ENCODE results near the gene LANCL2. TPM values are rescaled to one million over a fixed set of nuclear protein-coding genes. Genes with fewer than 3 reads are reported as not detected.

LANCL2 gene
- total and polyA plus RNA-seq, 10 donors = 4.7 to 13.5 (median 9.6) TPM

GRCh38 chr7:55465691-55466090 is 100.6 kb downstream of the LANCL2 start:
- Histone ChIP-seq H3K4me1 (peaks cover 0 to 23% (median 8%) of the 10 kb centered on the region in 6 donors), H3K27me3 (replicated peaks in 1 of 7) (no peaks in the 10 kb centered on the region), H3K27ac (no peak overlapping the region), H3K36me3 (peaks cover 0 to 75% (median 30%) of the 10 kb centered on the region in 6 donors), H3K4me3 (no peak overlapping the region), H3K9me3 (peaks cover 0 to 18% (median 11%) of the 10 kb centered on the region in 8 donors)
- WGBS, 5 donors = 96 to 100% (median 98%) methylated on average over 2 of the region's 2 CpGs
- TF ChIP-seq, protein P1, sequence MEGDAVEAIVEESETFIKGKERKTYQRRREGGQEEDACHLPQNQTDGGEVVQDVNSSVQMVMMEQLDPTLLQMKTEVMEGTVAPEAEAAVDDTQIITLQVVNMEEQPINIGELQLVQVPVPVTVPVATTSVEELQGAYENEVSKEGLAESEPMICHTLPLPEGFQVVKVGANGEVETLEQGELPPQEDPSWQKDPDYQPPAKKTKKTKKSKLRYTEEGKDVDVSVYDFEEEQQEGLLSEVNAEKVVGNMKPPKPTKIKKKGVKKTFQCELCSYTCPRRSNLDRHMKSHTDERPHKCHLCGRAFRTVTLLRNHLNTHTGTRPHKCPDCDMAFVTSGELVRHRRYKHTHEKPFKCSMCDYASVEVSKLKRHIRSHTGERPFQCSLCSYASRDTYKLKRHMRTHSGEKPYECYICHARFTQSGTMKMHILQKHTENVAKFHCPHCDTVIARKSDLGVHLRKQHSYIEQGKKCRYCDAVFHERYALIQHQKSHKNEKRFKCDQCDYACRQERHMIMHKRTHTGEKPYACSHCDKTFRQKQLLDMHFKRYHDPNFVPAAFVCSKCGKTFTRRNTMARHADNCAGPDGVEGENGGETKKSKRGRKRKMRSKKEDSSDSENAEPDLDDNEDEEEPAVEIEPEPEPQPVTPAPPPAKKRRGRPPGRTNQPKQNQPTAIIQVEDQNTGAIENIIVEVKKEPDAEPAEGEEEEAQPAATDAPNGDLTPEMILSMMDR (IDR thresholded peaks at IDR 0.05 in 8 of 11, conservative IDR thresholded peaks at IDR 0.05 in 3 of 11) = no peak
- TF ChIP-seq POLR2A (IDR thresholded peaks at IDR 0.05) (no peak), POLR2AphosphoS5 (IDR thresholded peaks at IDR 0.05) (no peak)
- intact Hi-C loops (cut with DNase I; ENCODE audit: low total_unique reads) = no loop called here
- no peak for DNase-seq

GRCh38 chr7:55467047-55467593 is 102.0 kb downstream of the LANCL2 start:
- no peaks in the 10 kb centered on the region for H3K27me3 ChIP-seq (replicated peaks in 1 of 7)
- peak; percentile 58 for DNase-seq
- intact Hi-C loops (cut with DNase I; ENCODE audit: low total_unique reads) = no loop called here
- peaks cover 0 to 82% (median 30%) of the 10 kb centered on the region in 6 donors for H3K36me3 ChIP-seq
- TF ChIP-seq POLR2AphosphoS5 (IDR thresholded peaks at IDR 0.05) = peak in 1 of 3 donors; percentile 25
- no peak for TF ChIP-seq POLR2A (IDR thresholded peaks at IDR 0.05)
- TF ChIP-seq, protein P1 (IDR thresholded peaks at IDR 0.05 in 8 of 11, conservative IDR thresholded peaks at IDR 0.05 in 3 of 11) = no peak
- no peak overlapping the region for H3K4me3 ChIP-seq
- peak overlapping the region in 2 of 8 donors; percentile 10 to 36 for H3K27ac ChIP-seq
- peaks cover 0 to 23% (median 8%) of the 10 kb centered on the region in 6 donors for H3K4me1 ChIP-seq
- peaks cover 0 to 4% (median under 1%) of the 10 kb centered on the region in 8 donors for H3K9me3 ChIP-seq
- WGBS, 5 donors = 96 to 99% (median 98%) methylated on average over 6 to 7 of the region's 7 CpGs

DNA sequence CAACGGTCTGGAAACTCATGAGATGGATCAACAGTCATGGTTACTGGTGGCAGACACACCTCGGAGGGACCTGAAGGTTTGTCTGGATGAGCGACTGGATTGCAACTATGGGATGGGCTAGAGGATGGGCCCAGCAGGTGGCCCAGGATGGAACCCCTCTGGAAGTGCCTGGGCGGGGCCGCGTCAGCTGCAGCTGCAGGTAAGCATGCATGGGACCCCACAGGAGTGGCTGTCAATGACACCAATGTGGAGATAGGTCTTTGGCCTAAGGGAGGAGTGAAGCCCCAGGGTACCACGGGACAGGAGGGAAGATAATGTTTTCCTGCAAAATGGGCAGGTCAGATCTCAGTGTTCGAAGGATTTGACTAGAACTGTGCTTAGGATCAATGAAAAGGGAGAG is 103.4 kb downstream of the LANCL2 start:
- peaks cover 0 to 85% (median 37%) of the 10 kb centered on the region in 6 donors for H3K36me3 ChIP-seq
- peak overlapping the region in 4 of 8 donors; percentile 14 to 77 (median 37) for H3K27ac ChIP-seq
- no peaks in the 10 kb centered on the region for H3K9me3 ChIP-seq
- H3K4me1 ChIP-seq = peaks cover 0 to 23% (median 8%) of the 10 kb centered on the region in 6 donors
- TF ChIP-seq, protein P1 (IDR thresholded peaks at IDR 0.05 in 8 of 11, conservative IDR thresholded peaks at IDR 0.05 in 3 of 11) = no peak
- peak in 2 of 3 donors; percentile 10 to 32 for TF ChIP-seq POLR2AphosphoS5 (IDR thresholded peaks at IDR 0.05)
- intact Hi-C loops (cut with DNase I; ENCODE audit: low total_unique reads) = no loop called here
- 92 to 99% (median 98%) methylated on average over 8 of the region's 8 CpGs for WGBS, 5 donors
- no peak for DNase-seq
- H3K4me3 ChIP-seq = no peak overlapping the region
- no peaks in the 10 kb centered on the region for H3K27me3 ChIP-seq (replicated peaks in 1 of 7)

GRCh38 chr7:55469271-55469681 is 104.1 kb downstream of the LANCL2 start:
- no peak overlapping the region for H3K4me3 ChIP-seq
- intact Hi-C loops (cut with DNase I; ENCODE audit: low total_unique reads) = no loop called here
- H3K4me1 ChIP-seq = peaks cover 0 to 23% (median 8%) of the 10 kb centered on the region in 6 donors
- H3K9me3 ChIP-seq = no peaks in the 10 kb centered on the region
- peak overlapping the region in 4 of 8 donors; percentile 24 to 77 (median 44) for H3K27ac ChIP-seq
- no peak for DNase-seq
- peaks cover 0 to 85% (median 31%) of the 10 kb centered on the region in 6 donors for H3K36me3 ChIP-seq
- WGBS, 5 donors = 37 to 83% (median 74%) methylated on average over 2 of the region's 2 CpGs
- TF ChIP-seq POLR2A (IDR thresholded peaks at IDR 0.05) = no peak
- peak in 1 of 3 donors; percentile 3 for TF ChIP-seq POLR2AphosphoS5 (IDR thresholded peaks at IDR 0.05)
- TF ChIP-seq, protein P1 (IDR thresholded peaks at IDR 0.05 in 8 of 11, conservative IDR thresholded peaks at IDR 0.05 in 3 of 11) = no peak
- no peaks in the 10 kb centered on the region for H3K27me3 ChIP-seq (replicated peaks in 1 of 7)
